Measurements from ENCODE around the gene RNU5D-1.

DNA sequence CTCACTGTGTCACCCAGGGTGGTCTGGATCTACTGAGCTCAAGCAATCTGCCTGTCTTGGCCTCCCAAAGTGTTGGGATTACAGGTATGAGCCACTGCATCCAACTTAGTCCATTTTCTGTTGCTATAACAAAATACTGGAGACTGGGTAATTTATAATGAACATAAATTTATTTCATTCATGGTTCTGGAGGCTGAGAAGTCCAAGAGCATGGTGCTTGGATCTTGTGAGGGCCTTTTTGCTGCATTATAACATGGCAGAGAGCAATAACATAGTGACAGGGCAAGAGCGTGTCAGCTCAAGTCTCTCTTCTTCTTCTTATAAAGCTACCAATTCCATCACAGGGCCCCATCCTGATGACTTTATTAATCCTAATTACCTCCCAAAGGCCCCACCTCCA, 5.0 kb upstream of the RNU5D-1 start:
- no peak for TF ChIP-seq CTCF (IDR thresholded peaks at IDR 0.05; ENCODE audit: low read length)
- TF ChIP-seq EZH2phosphoT487 (IDR thresholded peaks at IDR 0.05; ENCODE audit: low read length) = no peak
- TF ChIP-seq EZH2 (optimal IDR thresholded peaks at IDR 0.05; ENCODE audit: low read depth, low read length) = no peak

All from MM.1S (cell line).